IPS-18a (cell line): Measurements from ENCODE around the gene HELZ.

Source experiments
- H3K27ac ChIP-seq: one replicate; pipeline ENCODE4 v1.5.1; 2013; ENCODE audit warnings: low read length
- H3K27me3 ChIP-seq: one replicate; pipeline ENCODE4 v1.6.1; 2013; ENCODE audit warnings: mild to moderate bottlenecking, low read length; ENCODE audit not compliant: control insufficient read depth, insufficient read depth
- H3K36me3 ChIP-seq: one replicate; pipeline ENCODE4 v1.6.1; 2013; ENCODE audit warnings: low read depth, low read length; ENCODE audit not compliant: control insufficient read depth
- H3K4me1 ChIP-seq: one replicate; pipeline ENCODE4 v1.6.1; 2013; ENCODE audit warnings: low read depth, low read length; ENCODE audit not compliant: control insufficient read depth
- H3K4me3 ChIP-seq: one replicate; pipeline ENCODE4 v1.5.1; 2013; ENCODE audit warnings: low read length
- H3K9ac ChIP-seq: one replicate; pipeline ENCODE4 v1.6.1; 2013; ENCODE audit warnings: mild to moderate bottlenecking, low read length, moderate library complexity
- H3K9me3 ChIP-seq: one replicate; pipeline ENCODE4 v1.6.1; 2013; ENCODE audit warnings: low read depth, low read length; ENCODE audit not compliant: control insufficient read depth

HELZ gene

DNA sequence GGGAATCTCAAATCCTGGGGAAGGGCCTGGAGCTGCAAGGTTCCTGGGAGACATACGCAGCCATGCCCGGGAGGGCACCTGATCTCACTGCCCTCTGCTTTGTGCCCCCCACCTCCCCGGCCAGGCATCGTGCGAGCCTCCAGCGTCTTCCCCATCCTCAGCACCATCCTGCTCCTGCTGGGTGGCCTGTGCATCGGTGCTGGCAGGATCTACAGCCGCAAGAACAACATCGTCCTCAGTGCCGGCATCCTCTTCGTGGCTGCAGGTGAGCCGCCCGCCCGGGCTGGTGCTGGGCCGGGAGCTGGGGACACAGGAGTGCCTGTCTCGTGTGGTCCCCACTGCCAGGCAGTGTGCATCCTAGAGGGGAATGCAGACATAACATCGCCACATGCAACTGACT, 220.3 kb downstream of the HELZ start:
- H3K27ac ChIP-seq = no peak overlapping the region
- no peaks in the 10 kb centered on the region for H3K4me1 ChIP-seq
- H3K27me3 ChIP-seq = no peaks in the 10 kb centered on the region
- no peak overlapping the region for H3K4me3 ChIP-seq
- no peaks in the 10 kb centered on the region for H3K36me3 ChIP-seq
- H3K9ac ChIP-seq = no peak overlapping the region
- H3K9me3 ChIP-seq = no peaks in the 10 kb centered on the region

DNA sequence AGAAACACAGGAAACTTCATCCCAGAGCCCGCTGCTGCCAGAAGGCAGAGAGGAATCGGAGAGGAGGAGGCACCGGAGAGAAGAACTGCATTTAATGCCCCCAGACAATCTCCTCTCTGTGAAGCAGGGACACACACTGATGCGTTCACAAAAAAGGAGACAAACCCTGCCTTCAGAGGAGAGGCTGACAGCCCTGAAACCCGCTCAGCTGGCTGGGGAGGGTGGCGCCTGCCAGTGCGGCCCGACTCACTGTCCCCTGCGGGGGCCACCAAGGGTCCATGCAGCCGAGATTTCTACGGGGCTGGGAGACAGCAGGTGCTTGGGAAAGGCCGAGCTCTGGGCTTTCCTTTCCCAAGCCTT, 222.6 kb downstream of the HELZ start:
- Histone ChIP-seq H3K4me3 (no peak overlapping the region), H3K9me3 (no peaks in the 10 kb centered on the region), H3K9ac (no peak overlapping the region), H3K4me1 (no peaks in the 10 kb centered on the region), H3K27me3 (no peaks in the 10 kb centered on the region), H3K27ac (no peak overlapping the region), H3K36me3 (no peaks in the 10 kb centered on the region)

DNA sequence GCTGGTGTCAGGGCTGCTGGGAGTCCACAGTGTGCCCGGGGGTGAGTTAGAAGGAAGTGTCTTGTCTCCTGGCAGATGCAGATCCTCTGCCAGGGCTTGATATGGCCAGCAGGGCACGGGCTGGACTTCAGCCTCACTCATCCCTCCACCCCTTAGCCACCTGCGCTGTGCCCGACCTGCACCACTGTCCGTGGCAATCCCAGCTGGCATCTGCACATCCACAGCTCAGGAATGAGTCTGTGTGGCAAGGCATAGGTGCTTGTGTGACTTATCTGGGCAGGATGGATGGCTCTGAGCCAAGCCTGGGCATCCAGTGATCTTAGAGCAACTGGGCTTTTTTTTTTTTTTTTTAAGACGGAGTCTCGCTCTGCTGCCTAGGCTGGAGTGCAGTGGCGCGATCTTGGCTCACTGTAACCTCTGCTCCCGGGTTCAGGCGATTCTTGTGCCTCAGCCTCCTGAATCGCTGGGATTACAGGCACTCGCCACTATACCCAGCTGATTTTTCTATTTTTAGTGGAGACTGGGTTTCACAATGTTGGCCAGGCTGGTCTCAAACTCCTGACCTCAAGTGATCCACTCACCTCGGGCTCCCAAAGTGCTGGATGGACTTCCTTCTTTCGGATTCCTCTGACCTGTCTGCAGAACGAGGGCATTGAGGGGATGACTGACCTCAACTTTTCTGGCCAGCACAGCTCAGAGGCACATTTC, 223.1 kb downstream of the HELZ start:
- Histone ChIP-seq H3K27me3 (no peaks in the 10 kb centered on the region), H3K9me3 (no peaks in the 10 kb centered on the region), H3K4me3 (no peak overlapping the region), H3K27ac (no peak overlapping the region), H3K36me3 (no peaks in the 10 kb centered on the region), H3K4me1 (no peaks in the 10 kb centered on the region), H3K9ac (no peak overlapping the region)

DNA sequence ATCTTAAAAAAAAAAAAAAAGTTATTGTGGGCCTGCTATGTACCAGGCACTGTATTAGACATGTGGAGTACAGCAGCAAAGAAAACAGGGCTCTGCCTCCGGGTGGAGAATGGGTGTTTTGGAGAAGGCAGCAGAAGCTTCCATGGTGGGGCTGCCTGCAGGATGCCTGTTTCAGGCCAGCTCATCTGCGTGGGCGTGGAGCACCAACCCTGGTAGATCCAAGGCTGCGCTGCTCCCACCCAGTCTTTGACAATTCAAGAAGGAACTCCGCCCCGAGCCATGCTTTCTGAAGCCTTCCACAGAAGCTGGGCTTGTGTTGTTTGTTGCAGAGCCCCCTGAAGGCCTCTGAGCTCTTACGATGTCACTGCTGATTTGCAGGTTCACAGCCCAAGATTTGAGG, 223.8 kb downstream of the HELZ start:
- Histone ChIP-seq H3K4me1 (no peaks in the 10 kb centered on the region), H3K9me3 (no peaks in the 10 kb centered on the region), H3K36me3 (no peaks in the 10 kb centered on the region), H3K9ac (no peak overlapping the region), H3K4me3 (no peak overlapping the region), H3K27ac (no peak overlapping the region), H3K27me3 (no peaks in the 10 kb centered on the region)
